Activated naive CD4-positive, alpha-beta T cell (primary cell): ENCODE data around the gene DYNC1H1.
"Not testable (repeated sequence)": the region's sequence is repeated elsewhere in the genome, so short reads cannot be mapped to it uniquely, and the experiment has no call there.

Source experiments
- DNase-seq, 4 experiments: peaks; one replicate each; lab custom pipeline; 2025; lab: John Stamatoyannopoulos, UW

Gene DYNC1H1

DNA sequence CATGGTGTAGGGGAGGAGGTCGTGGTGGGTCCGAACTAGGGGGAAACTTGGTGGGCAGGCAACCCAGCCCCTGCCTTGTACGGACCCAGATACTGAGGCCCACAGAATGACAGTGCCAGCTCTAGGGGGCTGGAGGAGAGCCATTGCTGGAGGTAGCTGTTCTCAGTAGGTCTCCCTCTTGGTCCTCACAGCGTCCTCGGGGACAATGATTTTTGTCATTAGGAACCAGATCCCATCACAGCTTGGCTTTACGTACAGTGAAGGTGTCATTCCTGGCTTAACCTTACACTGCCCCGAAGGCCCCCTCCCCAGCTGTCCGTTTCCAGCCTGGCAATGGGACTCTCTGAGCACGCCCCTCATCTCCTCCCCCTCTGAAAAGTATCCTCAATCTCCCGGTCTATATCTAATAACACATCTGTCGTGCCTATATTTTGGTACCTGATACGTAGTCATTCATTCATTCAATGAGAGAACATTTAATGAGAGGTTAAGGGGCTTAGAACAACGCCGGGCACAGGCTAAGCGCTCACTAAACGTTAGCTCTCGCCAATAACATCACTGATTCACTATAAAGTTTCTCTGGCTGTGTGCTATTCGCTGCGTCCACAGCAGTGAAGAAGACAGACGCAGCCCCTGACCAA, 597 bp upstream of the DYNC1H1 start:
- no peak for DNase-seq

DNA sequence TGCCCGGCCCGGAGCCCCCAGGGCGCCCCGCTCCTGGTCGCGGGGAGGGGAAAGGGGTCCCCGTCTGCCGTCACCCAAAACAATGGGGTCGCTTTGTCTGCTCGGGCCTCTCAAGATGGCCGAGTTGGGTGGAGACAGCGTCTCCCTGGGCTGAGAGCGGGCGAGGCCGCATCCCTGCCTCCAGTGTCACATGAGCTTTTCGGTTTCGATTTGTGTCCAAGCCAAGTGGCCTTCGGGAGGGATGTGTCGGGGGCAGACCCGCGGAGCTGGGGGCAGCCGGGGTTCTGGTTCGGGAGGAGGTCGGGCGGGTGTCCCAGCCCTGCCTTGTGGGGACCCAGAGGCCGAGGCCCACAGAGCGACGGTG, 790 bp downstream of the DYNC1H1 start:
- DNase-seq = peak in 3 of 4 experiments; percentile 7 to 18 (median 13)

DNA sequence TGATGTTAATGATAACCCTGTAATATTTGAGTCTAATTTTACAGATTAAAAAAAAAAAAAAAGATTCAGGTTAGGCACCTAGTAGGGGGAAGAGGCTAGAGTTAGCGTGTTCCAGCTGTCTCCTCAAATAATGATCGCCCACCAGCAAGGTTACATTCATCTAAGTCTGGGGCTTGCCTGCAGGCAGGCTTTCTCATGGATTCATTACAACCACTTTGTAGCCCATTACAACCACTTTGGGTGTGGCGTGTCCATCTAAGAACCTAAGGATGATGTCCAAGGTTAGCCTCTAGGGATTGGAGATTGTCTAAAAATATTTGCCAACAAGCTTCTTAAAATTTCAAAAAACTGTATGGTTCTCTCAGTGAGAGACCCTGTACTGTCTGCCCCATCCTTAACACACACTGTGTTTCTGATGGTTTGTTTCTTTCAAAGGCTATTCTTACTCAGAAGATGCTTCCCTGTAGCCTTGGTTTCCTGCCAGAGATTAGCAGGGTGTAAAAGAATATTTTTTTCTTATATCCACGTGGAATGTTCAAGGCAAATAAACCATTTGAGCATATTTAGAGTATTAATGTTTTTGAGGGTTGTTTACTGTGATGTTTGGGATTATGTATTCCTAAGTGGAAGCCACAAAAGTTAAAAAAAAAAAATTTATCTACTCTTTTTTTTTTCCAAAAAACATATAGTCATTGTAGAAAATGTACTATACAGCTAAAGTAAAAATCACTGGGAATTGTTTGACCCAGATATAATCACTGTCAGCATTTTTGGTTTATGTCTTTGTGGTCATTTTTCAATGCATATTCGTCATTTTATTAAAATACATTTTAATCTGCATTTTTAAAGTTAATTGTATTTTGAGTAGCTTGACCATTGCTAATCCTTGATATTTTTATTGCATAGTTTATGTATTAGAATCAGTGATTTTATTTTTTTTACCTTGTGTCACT, 1.7 kb downstream of the DYNC1H1 start:
- no peak for DNase-seq

DNA sequence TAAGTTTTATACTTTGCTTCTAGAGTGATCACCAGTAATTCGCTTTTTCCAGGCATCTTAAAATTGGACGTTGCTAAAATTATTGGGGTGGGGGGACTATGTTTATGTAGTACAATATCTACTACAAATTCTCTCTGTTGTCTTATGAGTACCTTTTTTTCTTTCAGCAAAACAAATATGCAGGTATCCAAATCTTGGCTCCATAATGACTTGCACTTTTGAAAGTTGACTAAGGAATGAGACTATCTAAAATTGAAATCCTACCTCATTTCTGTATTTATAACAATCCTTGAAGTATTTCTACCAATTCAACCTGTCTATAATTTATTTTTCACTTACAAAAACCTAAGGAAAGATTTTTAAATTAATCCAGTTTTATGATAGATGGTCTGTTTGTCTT, 2.4 kb downstream of the DYNC1H1 start:
- DNase-seq = no peak

DNA sequence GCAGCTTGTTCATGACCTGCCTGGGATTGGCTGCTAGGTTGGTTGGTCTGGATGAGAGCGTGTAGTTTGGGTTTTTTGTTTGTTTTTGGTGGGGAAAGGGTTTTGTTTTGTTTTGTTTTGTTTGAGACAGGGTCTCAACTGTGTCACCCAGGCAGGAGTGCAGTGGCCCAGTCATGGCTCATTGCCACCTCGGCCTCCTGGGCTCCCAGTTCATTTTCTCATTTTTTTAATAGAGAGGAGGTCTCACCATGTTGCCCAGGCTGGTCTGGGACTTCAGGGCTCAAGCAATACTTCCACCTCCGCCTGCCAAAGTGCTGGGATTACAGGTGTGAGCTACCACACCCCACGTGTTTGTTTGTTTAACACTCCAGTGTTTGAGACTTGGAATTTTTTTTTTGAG, 3.8 kb downstream of the DYNC1H1 start:
- no peak for DNase-seq

DNA sequence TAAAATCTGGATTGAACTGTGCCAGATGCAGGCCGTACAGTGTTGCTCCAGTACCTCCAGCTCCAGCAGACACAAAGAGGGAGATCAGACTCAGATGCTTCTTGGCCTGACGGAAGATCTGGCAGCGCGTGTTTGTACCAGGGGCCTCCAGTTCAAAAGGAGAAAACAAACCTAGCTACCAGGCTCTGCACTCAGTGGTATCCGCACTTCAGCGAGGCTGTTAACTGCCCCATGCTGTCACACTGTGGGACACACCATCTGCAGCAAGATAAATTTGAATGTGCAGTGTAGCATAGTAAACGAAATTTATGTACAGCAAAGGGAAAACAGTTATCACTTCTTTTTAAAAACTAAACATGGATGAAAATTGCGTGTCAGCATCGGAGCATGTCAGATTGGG, 5.1 kb downstream of the DYNC1H1 start:
- DNase-seq = no peak

DNA sequence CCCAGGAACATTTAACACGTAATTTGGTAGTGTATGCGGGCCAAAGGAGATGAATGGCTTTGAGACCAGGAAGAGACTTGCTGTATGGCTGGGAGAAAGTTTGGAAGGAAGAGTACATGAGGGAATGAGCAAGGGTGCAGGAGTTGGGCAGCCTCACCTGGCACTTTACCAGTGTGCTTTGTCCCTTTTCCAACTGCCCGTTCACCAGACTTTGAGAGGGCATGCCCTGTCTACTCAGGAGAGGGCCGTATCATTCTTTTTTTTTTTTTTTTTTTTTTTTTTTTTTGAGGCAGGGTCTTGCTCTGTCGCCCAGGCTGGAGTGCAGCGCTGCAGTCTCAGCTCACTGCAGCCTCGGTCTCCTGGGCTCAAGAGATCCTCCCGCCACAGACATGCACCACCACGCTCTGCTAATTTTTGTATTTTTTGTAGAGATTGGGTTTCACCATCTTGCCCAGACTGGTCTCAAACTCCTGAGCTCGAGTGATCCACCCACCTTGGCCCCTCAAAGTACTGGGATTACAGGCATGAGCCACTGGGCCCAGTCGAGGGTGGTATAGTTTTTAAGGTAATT, 6.5 kb downstream of the DYNC1H1 start:
- DNase-seq = no peak

DNA sequence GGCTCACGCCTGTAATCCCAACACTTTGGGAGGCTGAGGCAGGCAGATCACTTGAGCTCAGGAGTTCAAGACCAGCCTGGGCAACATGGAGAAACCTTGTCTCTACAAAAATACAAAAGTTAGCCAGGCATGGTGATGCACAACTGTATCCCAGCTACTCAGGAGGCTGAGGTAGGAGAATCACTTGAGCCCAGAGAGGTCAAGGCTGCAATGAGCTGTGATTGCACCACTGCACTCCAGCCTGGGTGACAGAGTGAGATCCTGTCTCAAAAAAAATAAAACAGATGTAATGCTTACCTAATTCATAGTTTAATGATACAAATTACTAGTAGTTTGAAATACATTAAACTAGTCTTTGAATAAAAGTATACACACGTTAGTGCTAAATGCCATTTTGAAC, 7.1 kb downstream of the DYNC1H1 start:
- DNase-seq = not testable (repeated sequence)

DNA sequence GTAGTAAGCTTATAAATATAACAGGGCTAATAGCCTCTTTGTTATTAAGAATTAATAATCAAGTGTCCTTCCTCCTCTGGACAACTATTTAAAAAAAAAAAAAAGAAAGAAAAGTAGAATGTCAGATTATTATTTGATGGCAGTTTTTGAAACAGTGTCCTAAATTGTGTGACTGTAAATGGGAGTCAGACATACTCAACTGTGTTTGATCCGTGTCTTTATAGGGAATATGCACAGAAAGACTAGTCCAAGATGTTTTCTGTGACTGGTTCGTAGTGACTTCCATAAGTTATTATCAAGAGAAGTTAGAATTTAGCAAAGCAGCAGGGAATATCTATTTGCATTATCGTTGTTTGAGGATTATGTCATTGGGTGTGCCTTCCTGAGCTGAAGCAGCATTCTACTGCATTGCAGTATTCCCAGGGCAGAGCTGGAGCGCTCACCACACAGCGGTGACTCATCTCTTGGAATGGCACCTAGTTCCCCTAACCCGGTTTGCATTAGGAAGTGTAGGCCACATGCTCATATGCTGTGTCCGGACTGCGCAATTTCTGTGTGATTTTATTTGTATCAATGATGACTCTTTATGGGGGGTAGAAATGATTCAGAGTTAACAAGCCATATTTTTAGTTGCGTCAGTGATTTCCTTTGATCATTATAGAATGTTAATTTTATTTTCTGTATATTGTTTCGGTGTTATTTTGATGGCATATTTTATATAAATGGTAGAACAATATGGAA, 7.9 kb downstream of the DYNC1H1 start:
- no peak for DNase-seq

DNA sequence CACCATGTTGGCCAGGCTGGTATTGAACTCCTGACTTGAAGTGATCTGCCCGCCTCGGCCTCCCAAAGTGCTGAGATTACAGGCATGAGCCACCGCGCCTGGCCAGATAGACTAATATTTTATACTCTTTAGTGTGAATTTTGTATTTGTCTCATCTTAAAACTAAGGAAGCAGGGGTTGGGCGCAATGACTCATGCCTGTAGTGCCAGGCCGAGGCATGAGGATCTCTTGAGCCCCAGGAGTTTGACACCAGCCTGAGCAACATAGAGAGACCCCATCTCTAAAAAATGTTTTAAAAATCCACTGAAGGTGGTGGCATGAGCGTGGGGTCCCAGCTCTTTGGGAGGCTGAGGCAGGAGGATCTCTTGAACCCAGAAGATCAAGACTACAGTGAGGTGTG, 9.0 kb downstream of the DYNC1H1 start:
- DNase-seq = no peak

DNA sequence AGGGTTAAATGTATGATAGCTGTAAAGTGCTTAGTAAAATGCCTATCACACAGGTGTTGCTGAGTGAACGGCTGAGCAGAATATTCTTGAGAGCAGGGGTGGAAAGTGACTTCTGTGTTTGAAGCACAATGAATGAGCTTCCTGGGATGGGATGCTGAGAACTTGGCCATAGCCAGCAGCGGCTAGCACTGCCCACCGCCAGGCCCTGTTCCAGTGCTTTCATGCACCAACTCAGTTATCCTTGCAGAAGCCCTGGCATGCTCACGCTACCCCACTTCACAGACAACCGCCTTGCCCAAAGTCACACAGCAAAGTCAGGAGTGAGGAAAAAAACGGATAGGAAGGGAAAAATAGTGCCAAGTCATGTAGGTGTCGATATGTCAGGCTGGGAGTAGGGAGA, 10.9 kb downstream of the DYNC1H1 start:
- no peak for DNase-seq

DNA sequence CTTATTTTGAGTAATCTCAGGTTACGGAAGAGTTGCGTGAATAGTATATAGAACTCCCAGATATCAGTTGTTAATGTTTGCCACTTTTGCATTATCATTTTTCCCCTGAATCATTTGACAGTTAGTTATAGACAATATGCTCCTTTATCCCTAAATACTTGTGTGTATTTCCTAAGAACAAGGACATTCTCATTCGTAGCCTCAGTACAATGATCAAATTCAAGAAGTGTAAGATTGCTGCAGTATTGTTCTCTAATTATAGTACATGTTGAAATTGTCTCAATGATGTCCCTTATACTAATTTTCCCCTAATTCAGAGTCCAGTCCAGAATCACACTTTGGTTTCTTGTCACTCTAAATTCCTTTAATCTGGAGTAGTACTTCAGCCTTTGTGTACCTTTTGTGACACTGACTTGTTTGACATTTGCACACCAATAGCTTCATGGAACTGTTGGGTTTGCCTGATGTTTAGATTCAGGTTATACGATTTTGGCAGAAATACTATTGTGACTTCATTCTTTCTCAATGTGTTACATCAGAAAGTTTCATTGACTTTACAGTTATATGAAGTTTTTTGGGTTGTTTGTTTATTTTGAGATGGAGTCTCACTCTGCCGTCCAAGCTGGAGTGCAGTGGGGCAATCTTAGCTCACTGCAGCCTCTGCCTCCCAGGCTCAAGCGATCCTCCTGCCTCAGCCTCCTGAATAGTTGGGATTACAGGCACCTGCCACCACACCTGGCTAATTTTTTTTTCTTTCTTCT, 13.1 kb downstream of the DYNC1H1 start:
- DNase-seq = no peak

DNA sequence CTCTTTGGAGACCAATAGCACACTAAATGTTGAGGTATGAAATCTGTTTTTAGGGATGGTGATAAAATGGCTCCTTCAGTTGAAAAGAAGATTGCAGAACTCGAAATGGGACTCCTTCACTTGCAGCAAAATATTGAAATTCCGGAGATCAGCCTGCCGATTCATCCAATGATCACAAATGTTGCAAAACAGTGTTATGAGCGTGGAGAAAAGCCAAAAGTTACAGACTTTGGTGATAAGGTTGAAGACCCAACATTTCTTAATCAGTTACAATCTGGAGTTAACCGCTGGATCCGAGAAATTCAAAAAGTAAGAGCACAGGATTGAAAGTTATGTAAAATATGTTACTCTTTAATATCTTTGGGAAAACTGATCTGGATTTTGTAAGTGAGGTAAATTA, 15.3 kb downstream of the DYNC1H1 start:
- no peak for DNase-seq

DNA sequence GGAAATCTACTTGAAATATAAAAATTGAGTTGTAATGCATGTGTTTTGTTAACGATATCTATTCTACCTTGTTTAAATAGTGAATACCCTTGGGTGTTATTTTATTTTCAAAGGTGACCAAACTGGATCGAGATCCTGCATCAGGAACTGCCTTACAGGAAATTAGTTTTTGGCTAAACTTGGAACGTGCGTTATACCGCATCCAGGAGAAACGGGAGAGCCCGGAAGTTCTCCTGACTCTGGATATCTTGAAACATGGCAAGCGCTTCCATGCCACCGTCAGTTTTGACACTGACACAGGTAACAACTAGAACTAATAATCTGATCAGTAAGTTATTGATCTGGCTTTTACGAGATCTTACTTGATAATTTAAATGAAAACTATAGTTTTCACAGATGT, 15.9 kb downstream of the DYNC1H1 start:
- DNase-seq = no peak

DNA sequence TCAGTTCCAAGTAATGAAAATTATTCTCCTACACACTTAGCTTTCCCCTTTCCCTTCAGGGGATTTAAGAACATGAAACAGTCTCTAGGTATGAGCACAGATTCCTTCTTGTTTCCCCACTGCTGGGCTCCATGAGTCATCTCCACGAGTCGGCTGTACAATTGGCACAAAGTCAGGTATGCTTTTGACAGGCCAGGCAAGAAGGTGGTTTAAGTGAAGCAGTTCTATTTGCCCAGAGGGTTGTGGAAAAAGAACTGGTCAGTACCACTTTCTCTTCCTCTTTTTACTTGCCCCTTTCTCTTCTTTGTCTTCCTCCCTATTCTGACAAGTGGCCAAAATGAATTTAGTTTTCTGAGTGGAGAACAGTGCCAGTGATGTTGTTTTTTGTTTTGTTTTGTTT, 16.3 kb downstream of the DYNC1H1 start:
- no peak for DNase-seq

DNA sequence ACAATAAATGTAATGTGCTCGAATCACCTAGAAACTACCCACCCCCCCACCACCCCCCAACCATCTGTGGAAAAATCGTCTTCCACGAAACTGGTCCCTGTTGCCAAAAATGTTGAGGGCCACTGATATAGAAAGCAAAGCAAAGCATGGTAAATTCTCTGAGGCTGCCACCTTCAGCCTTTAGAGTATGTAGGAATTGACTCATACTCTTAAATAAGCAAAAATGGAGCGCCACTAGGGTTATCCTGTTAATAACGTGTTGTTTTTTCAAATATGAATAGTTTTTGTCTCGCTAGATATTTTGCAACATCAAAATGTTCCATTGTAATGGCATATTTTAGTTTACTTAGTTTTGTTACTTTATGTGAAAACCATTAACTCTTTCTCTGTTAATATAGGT, 18.2 kb downstream of the DYNC1H1 start:
- DNase-seq = no peak

DNA sequence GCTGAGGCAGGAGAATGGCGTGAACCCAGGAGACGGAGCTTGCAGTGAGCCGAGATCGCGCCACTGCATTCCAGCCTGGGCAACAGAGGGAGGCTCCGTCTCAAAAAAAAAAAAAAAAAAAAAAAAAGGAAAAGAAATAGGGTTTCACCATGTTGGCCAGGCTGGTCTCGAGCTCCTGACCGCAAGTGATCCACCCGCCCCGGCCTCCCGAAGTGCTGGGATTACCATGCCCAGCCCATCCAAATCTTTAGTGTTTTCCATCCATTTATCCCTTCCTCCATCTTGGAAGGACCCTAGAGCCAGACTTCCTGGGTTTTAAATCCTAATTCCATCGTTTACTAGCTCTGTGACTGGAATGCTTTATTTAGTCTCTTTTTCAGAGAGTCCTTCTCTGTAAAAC, 20.5 kb downstream of the DYNC1H1 start:
- not testable (repeated sequence) for DNase-seq

DNA sequence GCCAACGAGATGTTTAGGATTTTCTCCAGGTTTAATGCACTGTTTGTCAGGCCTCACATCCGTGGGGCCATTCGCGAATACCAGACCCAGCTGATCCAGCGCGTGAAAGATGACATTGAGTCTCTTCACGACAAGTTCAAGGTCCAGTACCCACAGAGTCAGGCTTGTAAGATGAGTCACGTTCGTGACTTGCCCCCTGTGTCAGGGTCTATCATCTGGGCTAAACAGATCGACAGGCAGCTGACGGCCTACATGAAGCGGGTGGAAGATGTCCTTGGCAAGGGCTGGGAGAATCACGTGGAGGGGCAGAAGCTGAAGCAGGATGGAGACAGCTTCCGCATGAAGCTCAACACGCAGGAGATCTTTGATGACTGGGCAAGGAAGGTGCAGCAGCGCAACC, 21.6 kb downstream of the DYNC1H1 start:
- DNase-seq = no peak

DNA sequence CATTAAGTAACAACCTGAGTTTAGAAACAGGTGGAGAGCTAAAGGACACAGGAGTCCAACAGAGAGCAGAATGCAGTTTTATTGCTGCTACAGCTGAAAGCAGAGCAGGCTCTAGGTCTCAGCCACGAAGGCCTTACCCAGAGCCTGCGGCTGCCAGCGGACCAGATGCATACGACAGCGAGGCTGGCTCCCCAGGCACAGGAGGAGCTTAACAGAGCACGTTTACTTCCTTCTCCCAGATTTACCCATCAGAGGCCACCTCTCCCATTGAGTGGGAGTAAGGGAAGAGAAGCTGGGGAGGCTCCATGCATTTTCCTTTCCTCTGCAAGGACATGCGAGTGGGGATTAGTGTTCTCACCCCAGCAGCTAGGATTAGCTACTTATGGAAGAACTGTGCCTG, 22.6 kb downstream of the DYNC1H1 start:
- no peak for DNase-seq

DNA sequence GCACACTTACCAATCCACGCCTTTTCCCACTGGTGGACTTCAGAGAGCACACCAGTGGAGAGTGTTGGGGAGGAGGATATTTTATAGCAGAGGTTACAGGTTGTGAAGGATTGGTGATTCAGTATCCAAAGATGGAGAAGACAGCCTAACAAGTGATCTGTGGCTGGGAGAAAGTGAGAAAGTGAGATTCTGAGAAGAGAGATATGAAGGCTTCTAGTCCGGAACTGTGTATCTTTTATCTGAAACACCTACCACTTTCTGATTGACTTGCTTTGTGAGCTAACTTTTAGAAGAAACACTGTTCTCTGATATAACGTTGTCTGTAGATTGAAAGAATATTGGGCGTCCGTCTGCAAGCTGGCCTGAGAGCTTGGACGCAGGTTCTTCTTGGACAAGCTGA, 24.0 kb downstream of the DYNC1H1 start:
- no peak for DNase-seq

DNA sequence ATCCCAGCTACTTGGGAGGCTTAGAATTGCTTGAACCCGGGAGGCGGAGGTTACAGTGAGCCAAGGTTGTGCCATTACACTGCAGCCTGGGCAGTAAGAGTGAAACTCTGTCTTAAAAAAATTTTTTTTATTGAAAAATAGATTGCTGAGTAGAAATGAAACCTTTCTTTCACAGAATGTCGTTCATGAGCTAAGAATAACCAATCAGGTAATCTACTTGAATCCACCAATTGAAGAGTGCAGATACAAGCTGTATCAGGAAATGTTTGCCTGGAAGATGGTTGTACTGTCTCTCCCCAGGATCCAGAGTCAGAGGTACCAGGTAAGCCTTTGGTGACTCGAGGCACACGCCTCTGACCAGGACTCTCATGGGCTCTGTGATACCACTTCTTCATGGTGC, 27.0 kb downstream of the DYNC1H1 start:
- DNase-seq = no peak

DNA sequence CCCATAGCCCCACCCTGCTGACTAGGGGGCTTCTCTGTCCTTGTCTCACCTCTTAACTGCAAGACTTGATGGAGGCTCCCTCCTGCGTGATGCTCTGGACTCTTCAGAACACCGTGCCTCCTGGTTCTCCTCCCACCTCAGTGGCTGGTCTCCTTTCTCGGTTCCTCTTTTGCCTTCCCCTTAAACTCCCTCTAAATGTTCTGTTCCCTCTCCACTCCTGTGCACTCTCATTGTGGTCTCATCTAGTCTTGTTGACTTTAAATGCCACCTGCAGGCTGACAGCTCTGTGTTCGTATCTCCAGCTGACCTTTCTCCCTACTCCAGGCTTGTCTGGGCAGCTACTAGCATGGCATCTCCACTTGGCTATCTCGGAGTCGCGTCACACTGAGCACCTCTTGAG, 28.3 kb downstream of the DYNC1H1 start:
- DNase-seq = no peak
